Liver (tissue), 9 donors: Measurements from ENCODE around the gene EIF4B. TPM values are rescaled to one million over a fixed set of nuclear protein-coding genes. Genes with fewer than 3 reads are reported as not detected.

Experiments used
- DNase-seq: peaks from one replicate; pipeline ENCODE4 v3.0.0-alpha.2; 2017; ENCODE audit warnings: low spot score
- H3K27ac ChIP-seq, 2 donors: one replicate each; pipeline ENCODE4 v1.7.0; 2013; ENCODE audit warnings: inconsistent platforms in 2 of 2, low read length in 2 of 2, control low read depth in 1 of 2, low read depth in 1 of 2, mild to moderate bottlenecking in 1 of 2
- H3K27me3 ChIP-seq, 4 donors: one replicate each; pipeline versions ENCODE4 v1.6.1 to v1.7.0; 2013; ENCODE audit warnings: low read length in 3 of 4, inconsistent platforms in 1 of 4, mild to moderate bottlenecking in 1 of 4, moderate library complexity in 1 of 4; ENCODE audit not compliant: control insufficient read depth in 4 of 4, insufficient read depth in 4 of 4
- H3K36me3 ChIP-seq, 4 donors: one replicate each; pipeline versions ENCODE4 v1.6.1 to v1.7.0; 2013; ENCODE audit warnings: low read length in 3 of 4, mild to moderate bottlenecking in 3 of 4, low read depth in 1 of 4, moderate library complexity in 1 of 4; ENCODE audit not compliant: control insufficient read depth in 4 of 4, insufficient read depth in 3 of 4
- H3K4me1 ChIP-seq, 4 donors: one replicate each; pipeline versions ENCODE4 v1.6.1 to v1.7.0; 2013; ENCODE audit warnings: low read length in 3 of 4, mild to moderate bottlenecking in 3 of 4, moderate library complexity in 1 of 4; ENCODE audit not compliant: control insufficient read depth in 4 of 4, insufficient read depth in 4 of 4
- H3K4me3 ChIP-seq, 3 donors: one replicate each; pipeline versions ENCODE4 v1.6.1 to v1.7.0; 2013; ENCODE audit warnings: low read length in 3 of 3, control low read depth in 1 of 3, low read depth in 1 of 3, mild to moderate bottlenecking in 1 of 3
- H3K9ac ChIP-seq, 2 donors: one replicate each; pipeline ENCODE4 v1.7.0; 2013; ENCODE audit warnings: low read length in 2 of 2, mild to moderate bottlenecking in 2 of 2, moderate library complexity in 2 of 2, control low read depth in 1 of 2, low read depth in 1 of 2
- H3K9me3 ChIP-seq, 4 donors: one replicate each; pipeline versions ENCODE4 v1.6.1 to v1.7.0; 2013; ENCODE audit warnings: low read length in 3 of 4; ENCODE audit not compliant: control insufficient read depth in 4 of 4
- CTCF ChIP-seq: fragments of 150-350 bp; IDR thresholded peaks from 2 replicates; pipeline ENCODE4 v1.5.1; 2017; ENCODE audit warnings: improper control_type of control experiment, low read depth, low read length; ENCODE audit not compliant: missing input control
- EGR1 ChIP-seq, 2 donors: IDR thresholded peaks; 2 replicates each; pipeline ENCODE4 v1.6.1; 2016 to 2018; ENCODE audit warnings: antibody characterized with exemption in 2 of 2, low read depth in 2 of 2
- FOXA1 ChIP-seq: IDR thresholded peaks from 2 replicates; pipeline ENCODE4 v1.6.1; 2016; ENCODE audit warnings: antibody characterized with exemption
- FOXA2 ChIP-seq: IDR thresholded peaks from 2 replicates; pipeline ENCODE4 v1.6.1; 2016; ENCODE audit warnings: antibody characterized with exemption
- GABPA ChIP-seq, 2 donors: IDR thresholded peaks in 1 of 2; conservative IDR thresholded peaks in 1 of 2; 2 replicates each; pipeline ENCODE4 v1.6.1; 2016; ENCODE audit warnings: antibody characterized with exemption in 2 of 2, mild to moderate bottlenecking in 1 of 2, moderate library complexity in 1 of 2
- HNF4A ChIP-seq, 2 donors: conservative IDR thresholded peaks; 2 replicates each; pipeline ENCODE4 v1.6.1; 2016; ENCODE audit warnings: antibody characterized with exemption in 2 of 2, mild to moderate bottlenecking in 2 of 2
- HNF4G ChIP-seq: IDR thresholded peaks from 2 replicates; pipeline ENCODE4 v1.6.1; 2016; ENCODE audit warnings: antibody characterized with exemption
- JUND ChIP-seq, 2 donors: IDR thresholded peaks; 2 replicates each; pipeline ENCODE4 v1.6.1; 2016; ENCODE audit warnings: antibody characterized with exemption in 2 of 2
- MAX ChIP-seq: IDR thresholded peaks from 2 replicates; pipeline ENCODE4 v1.6.1; 2016; ENCODE audit warnings: antibody characterized with exemption
- NR2F2 ChIP-seq: IDR thresholded peaks from 2 replicates; pipeline ENCODE4 v1.6.1; 2016; ENCODE audit warnings: antibody characterized with exemption
- RAD21 ChIP-seq, 2 donors: IDR thresholded peaks; 2 replicates each; pipeline ENCODE4 v1.6.1; 2016; ENCODE audit warnings: antibody characterized with exemption in 2 of 2, mild to moderate bottlenecking in 2 of 2
- RXRA ChIP-seq, 2 donors: IDR thresholded peaks; 2 replicates each; pipeline ENCODE4 v1.6.1; 2017 to 2018; ENCODE audit warnings: antibody characterized with exemption in 2 of 2, mild to moderate bottlenecking in 1 of 2
- SP1 ChIP-seq: IDR thresholded peaks from 2 replicates; pipeline ENCODE4 v1.6.1; 2018; ENCODE audit warnings: antibody characterized with exemption, mild to moderate bottlenecking
- TAF1 ChIP-seq: conservative IDR thresholded peaks from 2 replicates; pipeline ENCODE4 v1.6.1; 2016; ENCODE audit warnings: antibody characterized with exemption, mild to moderate bottlenecking
- YY1 ChIP-seq: IDR thresholded peaks from 2 replicates; pipeline ENCODE4 v1.6.1; 2016; ENCODE audit warnings: antibody characterized with exemption, mild to moderate bottlenecking
- ZBTB33 ChIP-seq: IDR thresholded peaks from 2 replicates; pipeline ENCODE4 v1.6.1; 2016; ENCODE audit warnings: antibody characterized with exemption
- WGBS: extraction: QIAGEN DNeasy Blood & Tissue Kit; methylation state at CpG from one replicate; pipeline ENCODE4 v1.1.7; 2013; 5-methylcytosine and 5-hydroxymethylcytosine counted together
- polyA plus RNA-seq, 2 donors: library from polyadenylated mRNA; stranded (reverse) in 1 of 2; unstranded in 1 of 2; fragments of 200-250 nt in 1 of 2; fragments of >200 nt in 1 of 2; fragmentation: Nextera tagmentation in 1 of 2; extraction: Ambion mirVana in 1 of 2; gene quantifications; one replicate each; pipeline versions ENCODE4 v1.2.1 to v1.2.3, GENCODE V29; 2013 to 2015
- total RNA-seq, 2 donors: library from RNA; depleted of rRNA; stranded (reverse); fragments of >200 nt; gene quantifications; one replicate each; pipeline ENCODE4 v1.2.3, GENCODE V29; 2014
- TF ChIP-seq, protein P1 (sequence below): IDR thresholded peaks from 2 replicates; pipeline ENCODE4 v1.6.1; 2016; ENCODE audit warnings: antibody characterized with exemption, mild to moderate bottlenecking
- TF ChIP-seq, protein P2 (sequence below): IDR thresholded peaks from 2 replicates; pipeline ENCODE4 v1.6.1; 2016; ENCODE audit warnings: antibody characterized with exemption
- donor health status: healthy.
- donor health status: healthy.
- donor health status: healthy.
- donor health status: healthy.
- donor health status: healthy.

EIF4B gene
- total and polyA plus RNA-seq, 4 donors: 32.1 to 273 (median 169) TPM

DNA sequence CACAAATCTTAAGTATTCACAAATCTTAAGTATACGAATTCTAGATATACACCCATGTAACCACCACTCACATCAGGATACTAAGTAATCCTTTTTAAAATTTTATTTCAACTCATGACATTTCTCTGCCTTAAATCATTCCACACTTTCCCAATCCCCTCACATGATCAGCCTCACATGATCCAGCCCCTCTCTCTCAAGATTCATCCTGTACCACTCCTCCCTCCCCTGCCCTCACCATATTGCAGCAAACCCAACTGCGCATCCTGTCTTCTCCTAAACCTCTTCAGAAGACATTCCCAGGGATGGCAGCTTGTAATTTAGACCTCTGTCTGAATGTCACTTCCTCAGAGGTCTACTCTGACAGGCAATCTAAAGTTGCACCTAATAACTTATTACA, 1.7 kb upstream of the EIF4B start (continued):
- no peak for TF ChIP-seq GABPA (IDR thresholded peaks at IDR 0.05 in 1 of 2, conservative IDR thresholded peaks at IDR 0.05 in 1 of 2)
- TF ChIP-seq SP1: no peak

GRCh38 chr12:53005215-53005985, 856 bp upstream of the EIF4B start:
- Histone ChIP-seq H3K4me1 (peaks cover 6 to 45% (median 41%) of the 10 kb centered on the region in 4 donors), H3K9me3 (no peaks in the 10 kb centered on the region), H3K36me3 (no peaks in the 10 kb centered on the region), H3K9ac (peak overlapping the region; percentile 64 to 66), H3K27ac (peak overlapping the region; percentile 28 to 96), H3K4me3 (peak overlapping the region; percentile 60 to 85 (median 75)), H3K27me3 (no peaks in the 10 kb centered on the region)
- 19% methylated on average over 28 of the region's 28 CpGs for WGBS
- TF ChIP-seq CTCF: no peak
- TF ChIP-seq RXRA (IDR thresholded peaks at IDR 0.05): no peak
- no peak for TF ChIP-seq GABPA (IDR thresholded peaks at IDR 0.05 in 1 of 2, conservative IDR thresholded peaks at IDR 0.05 in 1 of 2)
- TF ChIP-seq JUND (IDR thresholded peaks at IDR 0.05): no peak
- no peak for TF ChIP-seq MAX
- no peak for TF ChIP-seq NR2F2
- TF ChIP-seq RAD21 (IDR thresholded peaks at IDR 0.05): no peak
- TF ChIP-seq TAF1: no peak
- TF ChIP-seq, protein P1, sequence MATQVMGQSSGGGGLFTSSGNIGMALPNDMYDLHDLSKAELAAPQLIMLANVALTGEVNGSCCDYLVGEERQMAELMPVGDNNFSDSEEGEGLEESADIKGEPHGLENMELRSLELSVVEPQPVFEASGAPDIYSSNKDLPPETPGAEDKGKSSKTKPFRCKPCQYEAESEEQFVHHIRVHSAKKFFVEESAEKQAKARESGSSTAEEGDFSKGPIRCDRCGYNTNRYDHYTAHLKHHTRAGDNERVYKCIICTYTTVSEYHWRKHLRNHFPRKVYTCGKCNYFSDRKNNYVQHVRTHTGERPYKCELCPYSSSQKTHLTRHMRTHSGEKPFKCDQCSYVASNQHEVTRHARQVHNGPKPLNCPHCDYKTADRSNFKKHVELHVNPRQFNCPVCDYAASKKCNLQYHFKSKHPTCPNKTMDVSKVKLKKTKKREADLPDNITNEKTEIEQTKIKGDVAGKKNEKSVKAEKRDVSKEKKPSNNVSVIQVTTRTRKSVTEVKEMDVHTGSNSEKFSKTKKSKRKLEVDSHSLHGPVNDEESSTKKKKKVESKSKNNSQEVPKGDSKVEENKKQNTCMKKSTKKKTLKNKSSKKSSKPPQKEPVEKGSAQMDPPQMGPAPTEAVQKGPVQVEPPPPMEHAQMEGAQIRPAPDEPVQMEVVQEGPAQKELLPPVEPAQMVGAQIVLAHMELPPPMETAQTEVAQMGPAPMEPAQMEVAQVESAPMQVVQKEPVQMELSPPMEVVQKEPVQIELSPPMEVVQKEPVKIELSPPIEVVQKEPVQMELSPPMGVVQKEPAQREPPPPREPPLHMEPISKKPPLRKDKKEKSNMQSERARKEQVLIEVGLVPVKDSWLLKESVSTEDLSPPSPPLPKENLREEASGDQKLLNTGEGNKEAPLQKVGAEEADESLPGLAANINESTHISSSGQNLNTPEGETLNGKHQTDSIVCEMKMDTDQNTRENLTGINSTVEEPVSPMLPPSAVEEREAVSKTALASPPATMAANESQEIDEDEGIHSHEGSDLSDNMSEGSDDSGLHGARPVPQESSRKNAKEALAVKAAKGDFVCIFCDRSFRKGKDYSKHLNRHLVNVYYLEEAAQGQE: no peak
- no peak for TF ChIP-seq ZBTB33
- TF ChIP-seq FOXA1: no peak
- TF ChIP-seq HNF4A (conservative IDR thresholded peaks at IDR 0.05): no peak
- no peak for TF ChIP-seq SP1
- TF ChIP-seq EGR1 (IDR thresholded peaks at IDR 0.05; ENCODE audit: low read depth in 2 of 2): no peak
- TF ChIP-seq, protein P2, sequence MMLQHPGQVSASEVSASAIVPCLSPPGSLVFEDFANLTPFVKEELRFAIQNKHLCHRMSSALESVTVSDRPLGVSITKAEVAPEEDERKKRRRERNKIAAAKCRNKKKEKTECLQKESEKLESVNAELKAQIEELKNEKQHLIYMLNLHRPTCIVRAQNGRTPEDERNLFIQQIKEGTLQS: no peak
- no peak for TF ChIP-seq YY1
- TF ChIP-seq HNF4G: no peak
- no peak for TF ChIP-seq FOXA2
- peak; percentile 38 for DNase-seq
